HCT116 (cell line): ENCODE data around the gene TBK1.

Experiments used
- POLR2A ChIP-seq: IDR thresholded peaks from 2 replicates; pipeline ENCODE4 v1.7.0; 2011; ENCODE audit warnings: borderline replicate concordance; ENCODE audit not compliant: insufficient read depth, insufficient read length; ENCODE audit errors: extremely low read depth
- POLR2AphosphoS5 ChIP-seq: IDR thresholded peaks from 2 replicates; pipeline ENCODE4 v1.6.1; 2011; ENCODE audit warnings: mild to moderate bottlenecking, low read depth, low read length, moderate library complexity
- YY1 ChIP-seq: IDR thresholded peaks from 2 replicates; pipeline ENCODE4 v1.6.1; 2011; ENCODE audit warnings: low read length, low read depth, moderate library complexity, mild to moderate bottlenecking; ENCODE audit not compliant: insufficient replicate concordance; ENCODE audit errors: extremely low read depth
- TF ChIP-seq, protein P1 (sequence below), 3 experiments: fragments of 200-600 bp in 1 of 3; sonication (generic) in 1 of 3; IDR thresholded peaks in 2 of 3; conservative IDR thresholded peaks in 1 of 3; 2 replicates each; pipeline ENCODE4 v1.5.1; 2012 to 2017; ENCODE audit warnings: low read depth in 2 of 3, low read length in 2 of 3, antibody characterized with exemption in 1 of 3, borderline replicate concordance in 1 of 3, control low read depth in 1 of 3, mild to moderate bottlenecking in 1 of 3, mixed read lengths in 1 of 3, mixed run types in 1 of 3, moderate library complexity in 1 of 3; ENCODE audit not compliant: insufficient read depth in 1 of 3

GRCh38 chr12:64526859-64527258 lies 74.9 kb downstream of the TBK1 start:
- TF ChIP-seq, protein P1, sequence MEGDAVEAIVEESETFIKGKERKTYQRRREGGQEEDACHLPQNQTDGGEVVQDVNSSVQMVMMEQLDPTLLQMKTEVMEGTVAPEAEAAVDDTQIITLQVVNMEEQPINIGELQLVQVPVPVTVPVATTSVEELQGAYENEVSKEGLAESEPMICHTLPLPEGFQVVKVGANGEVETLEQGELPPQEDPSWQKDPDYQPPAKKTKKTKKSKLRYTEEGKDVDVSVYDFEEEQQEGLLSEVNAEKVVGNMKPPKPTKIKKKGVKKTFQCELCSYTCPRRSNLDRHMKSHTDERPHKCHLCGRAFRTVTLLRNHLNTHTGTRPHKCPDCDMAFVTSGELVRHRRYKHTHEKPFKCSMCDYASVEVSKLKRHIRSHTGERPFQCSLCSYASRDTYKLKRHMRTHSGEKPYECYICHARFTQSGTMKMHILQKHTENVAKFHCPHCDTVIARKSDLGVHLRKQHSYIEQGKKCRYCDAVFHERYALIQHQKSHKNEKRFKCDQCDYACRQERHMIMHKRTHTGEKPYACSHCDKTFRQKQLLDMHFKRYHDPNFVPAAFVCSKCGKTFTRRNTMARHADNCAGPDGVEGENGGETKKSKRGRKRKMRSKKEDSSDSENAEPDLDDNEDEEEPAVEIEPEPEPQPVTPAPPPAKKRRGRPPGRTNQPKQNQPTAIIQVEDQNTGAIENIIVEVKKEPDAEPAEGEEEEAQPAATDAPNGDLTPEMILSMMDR (IDR thresholded peaks at IDR 0.05 in 2 of 3, conservative IDR thresholded peaks at IDR 0.05 in 1 of 3; ENCODE audit: borderline replicate concordance in 1 of 3, insufficient read depth in 1 of 3, low read depth in 2 of 3, low read length in 2 of 3): no peak
- TF ChIP-seq POLR2A (no peak), YY1 (no peak), POLR2AphosphoS5 (no peak)
